ENCODE data around the gene RBM28. TPM values are rescaled to one million over a fixed set of nuclear protein-coding genes. Genes with fewer than 3 reads are reported as not detected.
"Not testable (repeated sequence)": the region's sequence is repeated elsewhere in the genome, so short reads cannot be mapped to it uniquely, and the experiment has no call there.

The RBM28 gene
- total RNA-seq, 1 experiment from 2014 or later: 49.3 TPM

- CTCF ChIA-PET: no interaction called here
- H3K27ac Mint-ChIP-seq (ENCODE audit: unreplicated experiment): no peak overlapping the region
- no peaks in the 10 kb centered on the region for H3K4me1 Mint-ChIP-seq (ENCODE audit: low read depth, unreplicated experiment)
- H3K36me3 Mint-ChIP-seq (ENCODE audit: insufficient read depth, unreplicated experiment): peaks cover 16% of the 10 kb centered on the region
- DNase-seq: no peak
- H3K9me3 Mint-ChIP-seq (ENCODE audit: low read depth, unreplicated experiment): no peaks in the 10 kb centered on the region
- no peak for TF ChIP-seq CTCF (IDR thresholded peaks at IDR 0.05; ENCODE audit: unreplicated experiment)
- BruUV-seq (replicated peaks): no TSS peak
- H3K4me3 Mint-ChIP-seq (ENCODE audit: low read depth, unreplicated experiment): no peak overlapping the region
- intact Hi-C loops (cut with micrococcal nuclease; ENCODE audit: unreplicated experiment): no loop called here
- H3K27me3 Mint-ChIP-seq (ENCODE audit: unreplicated experiment): no peaks in the 10 kb centered on the region
Observed at GRCh38 chr7:128303133-128303532, 40.6 kb downstream of the RBM28 start.

GRCh38 chr7:128302139-128302538 lies 41.6 kb downstream of the RBM28 start:
- DNase-seq: no peak
- Mint-ChIP-seq H3K4me1 (ENCODE audit: low read depth, unreplicated experiment) (no peaks in the 10 kb centered on the region), H3K4me3 (ENCODE audit: low read depth, unreplicated experiment) (no peak overlapping the region), H3K27ac (ENCODE audit: unreplicated experiment) (no peak overlapping the region), H3K36me3 (ENCODE audit: insufficient read depth, unreplicated experiment) (peaks cover 14% of the 10 kb centered on the region), H3K27me3 (ENCODE audit: unreplicated experiment) (no peaks in the 10 kb centered on the region), H3K9me3 (ENCODE audit: low read depth, unreplicated experiment) (no peaks in the 10 kb centered on the region)
- no TSS peak for BruUV-seq (replicated peaks)
- CTCF ChIA-PET: no interaction called here
- intact Hi-C loops (cut with micrococcal nuclease; ENCODE audit: unreplicated experiment): no loop called here
- no peak for TF ChIP-seq CTCF (IDR thresholded peaks at IDR 0.05; ENCODE audit: unreplicated experiment)

DNA sequence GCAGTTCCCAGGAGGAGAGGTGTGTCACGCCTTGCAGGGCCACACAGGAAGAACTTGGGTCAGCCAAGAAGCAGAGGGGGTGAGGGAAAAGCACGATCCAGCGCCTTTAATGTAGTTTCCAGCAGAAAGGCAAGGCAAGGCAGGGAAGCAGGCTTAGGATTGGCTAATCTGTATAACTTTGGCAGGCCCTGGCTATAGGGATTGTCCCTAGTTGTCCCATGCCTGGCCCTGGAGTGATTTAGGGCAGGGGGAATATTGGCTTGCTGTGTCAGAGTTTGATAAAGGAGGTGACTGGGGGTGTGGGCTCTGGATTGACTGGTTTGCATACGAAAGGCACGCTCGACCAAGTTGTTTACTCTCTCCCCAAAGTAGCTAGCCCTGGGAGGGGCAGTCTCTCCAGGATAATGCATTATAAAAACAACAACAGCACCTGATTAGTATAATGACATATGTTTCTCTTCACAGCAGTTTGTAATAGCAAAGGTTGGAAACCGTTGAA lies 44.5 kb downstream of the RBM28 start:
- Mint-ChIP-seq H3K9me3 (ENCODE audit: low read depth, unreplicated experiment) (no peaks in the 10 kb centered on the region), H3K4me1 (ENCODE audit: low read depth, unreplicated experiment) (no peaks in the 10 kb centered on the region), H3K36me3 (ENCODE audit: insufficient read depth, unreplicated experiment) (peaks cover 6% of the 10 kb centered on the region), H3K4me3 (ENCODE audit: low read depth, unreplicated experiment) (no peak overlapping the region), H3K27me3 (ENCODE audit: unreplicated experiment) (no peaks in the 10 kb centered on the region), H3K27ac (ENCODE audit: unreplicated experiment) (no peak overlapping the region)
- intact Hi-C loops (cut with micrococcal nuclease; ENCODE audit: unreplicated experiment): no loop called here
- CTCF ChIA-PET: interaction anchor here (0.6 kb wide), 1 partner anchor 1633 kb away, joined by 4 read pairs; no protein-coding TSS in a partner anchor
- DNase-seq: no peak
- no peak for TF ChIP-seq CTCF (IDR thresholded peaks at IDR 0.05; ENCODE audit: unreplicated experiment)
- no TSS peak for BruUV-seq (replicated peaks)

GRCh38 chr7:128298004-128298403 lies 45.7 kb downstream of the RBM28 start:
- H3K27me3 Mint-ChIP-seq (ENCODE audit: unreplicated experiment); CTCF ChIA-PET; intact Hi-C loops (cut with micrococcal nuclease; ENCODE audit: unreplicated experiment); H3K4me3 Mint-ChIP-seq (ENCODE audit: low read depth, unreplicated experiment); BruUV-seq (replicated peaks); H3K9me3 Mint-ChIP-seq (ENCODE audit: low read depth, unreplicated experiment); H3K4me1 Mint-ChIP-seq (ENCODE audit: low read depth, unreplicated experiment); H3K36me3 Mint-ChIP-seq (ENCODE audit: insufficient read depth, unreplicated experiment); DNase-seq; H3K27ac Mint-ChIP-seq (ENCODE audit: unreplicated experiment): not testable (repeated sequence)

- no peaks in the 10 kb centered on the region for H3K9me3 Mint-ChIP-seq (ENCODE audit: low read depth, unreplicated experiment)
Observed at GRCh38 chr7:128287556-128287955, 56.2 kb downstream of the RBM28 start.

More at GRCh38 chr7:128287556-128287955, 56.2 kb downstream of the RBM28 start:
- H3K36me3 Mint-ChIP-seq (ENCODE audit: insufficient read depth, unreplicated experiment): no peaks in the 10 kb centered on the region
- BruUV-seq (replicated peaks): no TSS peak
- no peak overlapping the region for H3K27ac Mint-ChIP-seq (ENCODE audit: unreplicated experiment)
- H3K27me3 Mint-ChIP-seq (ENCODE audit: unreplicated experiment): no peaks in the 10 kb centered on the region
- H3K4me3 Mint-ChIP-seq (ENCODE audit: low read depth, unreplicated experiment): no peak overlapping the region
- DNase-seq: no peak
- no peak for TF ChIP-seq CTCF (IDR thresholded peaks at IDR 0.05; ENCODE audit: unreplicated experiment)
- CTCF ChIA-PET: no interaction called here
- H3K4me1 Mint-ChIP-seq (ENCODE audit: low read depth, unreplicated experiment): no peaks in the 10 kb centered on the region
- intact Hi-C loops (cut with micrococcal nuclease; ENCODE audit: unreplicated experiment): no loop called here
